HAP-1 (cell line): ENCODE measurements around the gene CEP192.

Experiments used
- DNase-seq, 2 experiments: peaks; one replicate each; pipeline ENCODE4 v3.0.0-alpha.2; 2016 to 2020; ENCODE audit warnings: low spot score in 2 of 2
- H3K27me3 ChIP-seq: fragments of 250-450 bp; sonication (Bioruptor Pico); 2 replicates; pipeline ENCODE4 v1.5.1; 2020; ENCODE audit warnings: low read depth, mild to moderate bottlenecking, moderate library complexity
- H3K36me3 ChIP-seq: fragments of 250-450 bp; sonication (Bioruptor Pico); replicated peaks from 2 replicates; pipeline ENCODE4 v1.5.1; 2020; ENCODE audit warnings: mild to moderate bottlenecking
- H3K4me1 ChIP-seq: fragments of 250-450 bp; sonication (Bioruptor Pico); 2 replicates; pipeline ENCODE4 v1.5.1; 2020; ENCODE audit warnings: mild to moderate bottlenecking
- H3K4me3 ChIP-seq: fragments of 250-450 bp; sonication (Bioruptor Pico); 2 replicates; pipeline ENCODE4 v1.5.1; 2020; ENCODE audit warnings: mild to moderate bottlenecking, moderate library complexity
- H3K9me3 ChIP-seq: fragments of 250-450 bp; sonication (Bioruptor Pico); 2 replicates; pipeline ENCODE4 v1.5.1; 2020; ENCODE audit warnings: mild to moderate bottlenecking, moderate library complexity
- in situ Hi-C: fragments of 300-500 bp; cut with MboI; formaldehyde crosslinking; loops from 3 replicates; pipeline ENCODE4 v1.14.3; 2020; ENCODE audit warnings: low sequenced_read_pairs, inconsistent platforms, mixed read lengths

CEP192 gene

DNA sequence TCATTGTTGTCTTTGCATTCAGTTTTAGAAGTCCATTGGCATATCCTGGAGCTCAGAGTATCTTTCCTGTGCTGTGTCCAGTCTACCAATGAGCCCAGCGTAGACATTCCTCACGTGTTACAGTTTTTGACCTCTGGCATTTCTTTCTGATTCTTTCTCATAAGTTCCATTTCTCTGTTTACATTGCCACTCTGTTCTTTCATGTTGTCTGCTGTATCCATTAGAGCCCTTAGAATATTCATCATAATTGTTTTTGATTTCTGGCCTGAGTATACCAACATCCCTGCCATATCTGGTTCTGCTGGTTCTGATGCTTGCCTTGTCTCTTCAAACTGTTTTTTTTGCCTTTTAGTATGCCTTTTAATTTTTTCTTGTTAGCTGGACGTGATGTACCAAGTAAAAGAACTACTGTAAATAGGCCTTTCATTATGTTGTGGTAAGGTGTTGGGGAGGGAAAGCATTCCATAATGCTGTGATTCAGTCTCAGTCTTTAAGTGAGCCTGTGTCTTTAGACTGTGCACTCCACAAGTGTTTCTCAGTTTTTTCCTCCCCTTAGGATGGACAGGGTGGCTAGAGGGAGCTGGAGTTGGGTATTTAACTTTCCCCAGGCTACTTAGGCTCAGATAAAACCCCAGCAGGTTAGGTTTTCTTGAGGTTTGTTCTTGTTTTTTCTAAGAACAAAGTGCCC lies 35.6 kb downstream of the CEP192 start:
- in situ Hi-C loops = no loop called here
- no peaks in the 10 kb centered on the region for H3K27me3 ChIP-seq
- peaks cover 4% of the 10 kb centered on the region for H3K4me1 ChIP-seq
- DNase-seq = no peak
- peaks cover 38% of the 10 kb centered on the region for H3K36me3 ChIP-seq
- H3K9me3 ChIP-seq = no peaks in the 10 kb centered on the region
- H3K4me3 ChIP-seq = no peak overlapping the region

- no peak for DNase-seq
- H3K4me3 ChIP-seq = no peak overlapping the region
- in situ Hi-C loops = no loop called here
- no peaks in the 10 kb centered on the region for H3K9me3 ChIP-seq
- H3K36me3 ChIP-seq = peaks cover 39% of the 10 kb centered on the region
- no peaks in the 10 kb centered on the region for H3K4me1 ChIP-seq
- no peaks in the 10 kb centered on the region for H3K27me3 ChIP-seq
Measured at GRCh38 chr18:13028869-13029268, 37.7 kb downstream of the CEP192 start.

DNA sequence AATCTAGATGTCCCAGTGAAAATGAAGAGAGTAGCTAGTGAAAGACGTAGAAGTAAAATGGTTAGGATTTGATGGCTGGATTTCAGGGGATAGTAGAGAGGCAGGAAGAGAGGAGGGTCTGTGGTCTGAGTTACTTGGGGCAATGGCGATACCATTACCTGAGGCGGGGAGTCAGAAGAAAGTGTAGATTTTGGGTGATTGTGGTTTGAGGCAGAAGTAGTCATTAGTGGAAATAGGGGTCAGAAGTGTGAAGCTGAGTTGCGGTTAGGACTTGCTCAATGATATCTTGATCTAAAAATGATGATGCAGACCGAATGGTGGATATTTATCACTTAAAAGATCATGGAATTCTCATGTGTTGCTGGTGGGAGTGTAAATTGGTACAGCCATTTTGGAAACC lies 41.0 kb downstream of the CEP192 start:
- no peaks in the 10 kb centered on the region for H3K27me3 ChIP-seq
- no peak overlapping the region for H3K4me3 ChIP-seq
- H3K9me3 ChIP-seq = no peaks in the 10 kb centered on the region
- no peak for DNase-seq
- in situ Hi-C loops = no loop called here
- H3K4me1 ChIP-seq = no peaks in the 10 kb centered on the region
- H3K36me3 ChIP-seq = peaks cover 26% of the 10 kb centered on the region

GRCh38 chr18:13035249-13035914 lies 44.2 kb downstream of the CEP192 start:
- no peak for DNase-seq
- Histone ChIP-seq H3K9me3 (no peaks in the 10 kb centered on the region), H3K27me3 (no peaks in the 10 kb centered on the region), H3K4me1 (no peaks in the 10 kb centered on the region), H3K36me3 (peaks cover 16% of the 10 kb centered on the region), H3K4me3 (no peak overlapping the region)
- in situ Hi-C loops = no loop called here

DNA sequence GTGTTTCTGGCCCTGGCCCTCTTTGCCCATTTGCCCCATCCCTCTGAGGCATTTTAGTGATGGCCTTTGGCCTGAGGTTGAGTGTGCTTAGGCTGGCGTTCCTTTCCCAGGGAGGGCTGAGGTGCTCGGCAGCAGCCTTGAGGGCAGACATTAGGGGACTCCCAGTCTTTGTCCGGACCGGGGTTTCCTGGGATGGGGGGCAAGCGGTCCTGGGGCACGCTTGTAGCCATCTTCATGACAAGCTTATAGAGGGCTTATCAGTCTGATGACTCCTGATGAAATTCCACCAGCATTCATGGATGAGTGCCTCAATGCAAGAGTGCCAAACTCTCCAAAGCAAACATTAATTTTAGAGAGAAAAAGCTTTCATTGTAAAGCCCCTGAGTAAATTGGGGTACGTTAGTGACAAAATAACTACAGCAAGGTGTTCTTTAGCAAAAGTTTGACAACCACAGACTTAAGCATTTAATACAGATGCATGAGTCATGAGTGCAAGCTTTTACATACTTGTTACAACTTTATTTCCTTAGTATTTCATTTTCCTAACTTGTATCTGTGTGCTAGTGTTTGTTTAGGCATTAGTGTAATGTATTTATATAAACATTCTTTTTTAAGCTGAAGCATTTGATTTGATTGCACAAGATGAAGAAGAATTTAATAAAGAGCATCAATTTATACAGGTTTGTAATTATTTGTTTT lies 45.6 kb downstream of the CEP192 start:
- no peak for DNase-seq
- in situ Hi-C loops = no loop called here
- H3K36me3 ChIP-seq = peaks cover 12% of the 10 kb centered on the region

DNA sequence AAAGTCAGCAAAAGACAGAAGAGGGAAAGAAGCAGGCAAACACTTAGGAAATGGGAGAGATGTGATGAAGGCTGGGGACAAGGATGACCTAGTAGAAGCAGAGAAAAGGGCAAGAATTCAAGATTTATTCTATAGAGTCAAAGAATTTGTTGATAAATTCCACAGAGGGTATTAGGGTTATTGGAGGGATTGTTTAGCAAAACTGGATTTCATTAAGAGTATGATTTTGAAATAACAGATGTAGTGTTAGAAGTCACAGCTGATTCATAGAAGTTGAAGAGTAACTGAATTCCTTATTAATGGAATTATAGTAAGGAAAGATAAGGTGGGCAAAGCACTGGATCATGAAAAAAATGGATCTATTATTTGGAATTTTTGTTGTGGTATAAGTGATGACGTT lies 48.6 kb downstream of the CEP192 start:
- no peaks in the 10 kb centered on the region for H3K4me1 ChIP-seq
- DNase-seq = no peak
- no peaks in the 10 kb centered on the region for H3K27me3 ChIP-seq
- no peak overlapping the region for H3K4me3 ChIP-seq
- in situ Hi-C loops = no loop called here
- no peaks in the 10 kb centered on the region for H3K9me3 ChIP-seq
- peaks cover 21% of the 10 kb centered on the region for H3K36me3 ChIP-seq

More for the DNA sequence above, 45.6 kb downstream of the CEP192 start:
- no peak overlapping the region for H3K4me3 ChIP-seq
- H3K9me3 ChIP-seq = no peaks in the 10 kb centered on the region
- no peaks in the 10 kb centered on the region for H3K4me1 ChIP-seq
- no peaks in the 10 kb centered on the region for H3K27me3 ChIP-seq

GRCh38 chr18:13043066-13043465 lies 51.9 kb downstream of the CEP192 start:
- Histone ChIP-seq H3K9me3 (no peaks in the 10 kb centered on the region), H3K36me3 (peaks cover 26% of the 10 kb centered on the region), H3K4me1 (no peaks in the 10 kb centered on the region), H3K4me3 (no peak overlapping the region), H3K27me3 (no peaks in the 10 kb centered on the region)
- no peak for DNase-seq
- in situ Hi-C loops = no loop called here

- in situ Hi-C loops = no loop called here
- peaks cover 44% of the 10 kb centered on the region for H3K36me3 ChIP-seq
- no peak overlapping the region for H3K4me3 ChIP-seq
- no peaks in the 10 kb centered on the region for H3K4me1 ChIP-seq
- no peak for DNase-seq
- no peaks in the 10 kb centered on the region for H3K27me3 ChIP-seq
- H3K9me3 ChIP-seq = no peaks in the 10 kb centered on the region
Measured at GRCh38 chr18:13048061-13048595, 57.0 kb downstream of the CEP192 start.

- no peak for DNase-seq
- Histone ChIP-seq H3K27me3 (no peaks in the 10 kb centered on the region), H3K36me3 (peaks cover 65% of the 10 kb centered on the region), H3K4me3 (no peak overlapping the region), H3K4me1 (no peaks in the 10 kb centered on the region), H3K9me3 (no peaks in the 10 kb centered on the region)
- in situ Hi-C loops = no loop called here
Measured at GRCh38 chr18:13051159-13051558, 60.0 kb downstream of the CEP192 start.

DNA sequence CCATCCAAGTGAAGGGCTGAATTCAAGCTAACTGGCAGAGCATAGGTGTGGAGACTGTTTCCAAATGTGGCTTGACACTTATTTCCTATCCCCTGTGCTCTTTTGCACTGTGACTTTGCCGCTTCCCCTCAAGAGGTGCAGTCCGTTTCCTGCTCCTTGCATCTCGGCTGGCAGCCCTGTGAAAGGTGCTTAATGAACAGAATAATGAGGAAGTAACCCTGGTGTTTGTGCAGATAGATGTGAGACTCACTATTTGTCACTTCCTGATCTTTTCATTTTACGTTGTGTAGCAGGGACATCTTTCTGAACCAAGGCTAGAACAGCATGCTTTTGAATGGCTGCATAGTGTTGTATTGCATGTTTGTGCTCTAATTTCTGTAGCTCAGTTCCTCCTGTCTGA lies 60.8 kb downstream of the CEP192 start:
- in situ Hi-C loops = no loop called here
- H3K36me3 ChIP-seq = peaks cover 71% of the 10 kb centered on the region
- DNase-seq = no peak
- H3K4me1 ChIP-seq = no peaks in the 10 kb centered on the region
- no peak overlapping the region for H3K4me3 ChIP-seq
- no peaks in the 10 kb centered on the region for H3K9me3 ChIP-seq
- no peaks in the 10 kb centered on the region for H3K27me3 ChIP-seq

- no peaks in the 10 kb centered on the region for H3K9me3 ChIP-seq
- DNase-seq = no peak
- no peak overlapping the region for H3K4me3 ChIP-seq
- H3K36me3 ChIP-seq = peaks cover 67% of the 10 kb centered on the region
- no peaks in the 10 kb centered on the region for H3K4me1 ChIP-seq
- no peaks in the 10 kb centered on the region for H3K27me3 ChIP-seq
- in situ Hi-C loops = no loop called here
Measured at GRCh38 chr18:13054336-13054735, 63.2 kb downstream of the CEP192 start.

GRCh38 chr18:13061630-13062189 lies 70.5 kb downstream of the CEP192 start:
- Histone ChIP-seq H3K27me3 (no peaks in the 10 kb centered on the region), H3K9me3 (peaks cover 3% of the 10 kb centered on the region; the same call in 1 of the 2 replicates), H3K4me3 (no peak overlapping the region), H3K4me1 (peaks cover 13% of the 10 kb centered on the region), H3K36me3 (peaks cover 52% of the 10 kb centered on the region)
- in situ Hi-C loops = no loop called here
- no peak for DNase-seq

DNA sequence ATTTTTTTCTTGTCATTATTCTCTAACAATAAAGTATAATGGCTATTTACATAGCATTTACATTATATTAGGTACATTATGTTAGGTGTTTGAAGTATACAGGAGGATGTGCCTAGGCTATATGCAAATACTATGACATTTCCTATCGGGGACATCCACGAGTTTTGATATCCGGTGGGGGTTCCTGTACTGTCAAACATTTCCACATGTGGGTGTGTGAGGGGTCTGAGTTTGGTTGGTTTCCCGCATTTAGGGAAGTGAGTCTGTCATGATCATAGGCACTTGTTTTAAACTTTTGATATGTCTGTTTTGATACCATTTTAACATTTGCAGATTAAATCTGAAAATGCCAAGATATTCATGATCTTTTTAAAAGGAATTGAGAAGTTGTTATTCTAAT lies 76.0 kb downstream of the CEP192 start:
- Histone ChIP-seq H3K4me3 (no peak overlapping the region), H3K36me3 (peaks cover 50% of the 10 kb centered on the region), H3K9me3 (peaks cover 3% of the 10 kb centered on the region; the same call in 1 of the 2 replicates), H3K27me3 (no peaks in the 10 kb centered on the region), H3K4me1 (peaks cover 19% of the 10 kb centered on the region)
- in situ Hi-C loops = no loop called here
- DNase-seq = peak in 1 of 2 experiments; percentile 29

GRCh38 chr18:13067966-13068365 lies 76.8 kb downstream of the CEP192 start:
- in situ Hi-C loops = no loop called here
- peaks cover 53% of the 10 kb centered on the region for H3K36me3 ChIP-seq
- H3K9me3 ChIP-seq = peaks cover 3% of the 10 kb centered on the region; the same call in 1 of the 2 replicates
- H3K27me3 ChIP-seq = no peaks in the 10 kb centered on the region
- H3K4me3 ChIP-seq = no peak overlapping the region
- DNase-seq = no peak
- H3K4me1 ChIP-seq = peaks cover 14% of the 10 kb centered on the region
